Stimulated activated CD8-positive, alpha-beta memory T cell treated with anti-CD3 and anti-CD28 coated beads, Interleukin-7, amount 100 ng/mL, for 4 hours (primary cell): ENCODE results near the gene CCDC142.
"Not testable (repeated sequence)": the region's sequence is repeated elsewhere in the genome, so short reads cannot be mapped to it uniquely, and the experiment has no call there.

Source experiments
- DNase-seq, 2 donors: peaks; one replicate each; pipeline ENCODE4 v3.0.0-alpha.2; 2020; ENCODE audit warnings: low read depth in 2 of 2

Gene CCDC142

DNA sequence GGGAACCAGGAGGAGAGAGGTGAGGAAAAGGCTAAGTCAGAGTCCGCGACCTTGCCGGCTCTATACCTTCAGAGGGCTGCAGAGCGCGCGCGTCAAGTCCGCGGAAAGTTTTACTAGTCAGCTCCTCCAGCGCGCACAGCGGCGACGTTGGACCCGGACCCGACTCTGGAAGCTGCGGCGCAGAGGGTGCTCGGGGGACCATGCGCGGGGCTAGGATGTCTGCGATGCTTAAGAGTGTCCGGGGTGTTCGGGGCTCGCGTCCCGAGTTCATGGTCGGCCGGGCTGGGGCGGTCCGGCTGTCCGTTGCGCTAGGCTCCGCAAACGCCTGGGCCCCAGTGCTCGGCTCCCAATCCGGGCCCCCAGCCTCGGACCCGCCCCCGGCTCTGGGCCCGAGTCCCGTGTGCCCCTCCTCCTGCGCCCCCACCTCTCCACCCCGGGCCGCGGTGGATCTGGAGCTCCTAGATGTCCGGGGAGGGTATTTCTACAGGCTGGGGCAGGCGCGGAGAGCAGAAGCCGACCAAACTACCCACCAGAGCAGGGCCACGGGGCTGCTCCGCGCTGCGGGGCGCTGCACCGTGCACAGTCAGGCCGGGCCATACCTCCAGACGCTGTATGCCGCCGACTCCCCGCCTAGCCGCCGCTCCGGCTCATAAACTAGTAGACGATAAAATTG is 16.6 kb upstream of the CCDC142 start, which contains the start of gene LBX2:
TSS of gene LBX2 (minus strand) at position 337 of the 673 bp plus-strand sequence. CDS start at position 271, 66 bp downstream.
- no peak for DNase-seq

- no peak for DNase-seq
Observed at GRCh38 chr2:74498500-74499266, 15.9 kb upstream of the CCDC142 start.

- no peak for DNase-seq
Observed at GRCh38 chr2:74497777-74498499, 15.1 kb upstream of the CCDC142 start.

DNA sequence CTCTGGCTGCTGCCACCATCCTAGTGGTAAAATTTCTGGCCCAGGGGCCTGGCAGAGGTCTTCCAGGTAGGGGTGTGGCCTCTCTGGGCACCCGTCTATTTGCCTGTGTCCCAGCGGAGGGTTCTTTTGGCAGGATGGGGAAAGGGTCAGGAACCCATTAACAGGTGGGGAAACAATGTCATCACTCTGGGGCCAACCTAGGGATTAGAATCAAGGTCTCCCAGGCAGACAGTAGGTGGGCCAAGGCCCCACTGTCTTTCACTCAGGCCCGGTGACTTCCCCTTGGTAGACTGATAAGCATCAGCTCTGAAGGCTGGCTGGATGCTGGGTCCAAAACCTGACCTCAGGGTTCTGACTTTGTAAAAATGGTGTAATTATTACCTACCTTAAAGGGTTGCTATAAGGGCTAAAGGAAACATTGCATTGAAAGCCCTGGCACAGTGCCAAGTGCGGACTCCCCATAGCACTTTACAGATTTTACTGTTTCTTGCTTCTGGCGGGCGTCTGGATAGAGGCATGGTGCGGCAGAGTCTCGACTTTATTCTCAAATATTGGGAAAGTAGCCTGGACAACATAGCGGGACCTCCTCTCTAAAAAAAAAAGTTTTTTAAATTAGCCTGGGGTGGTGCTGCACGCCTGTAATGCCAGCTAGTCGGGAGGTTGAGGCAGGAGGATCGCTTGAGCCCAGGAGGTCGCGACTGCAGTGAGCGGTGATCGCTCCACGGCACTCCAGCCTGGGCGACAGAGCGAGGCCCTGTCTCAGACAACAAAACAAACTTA is 14.4 kb upstream of the CCDC142 start:
- no peak for DNase-seq

- DNase-seq, result no peak
Observed at GRCh38 chr2:74495440-74495839, 12.6 kb upstream of the CCDC142 start.

- no peak for DNase-seq
Observed at GRCh38 chr2:74493546-74493945, 10.7 kb upstream of the CCDC142 start.

GRCh38 chr2:74491648-74492544 is 9.1 kb upstream of the CCDC142 start:
- no peak for DNase-seq

GRCh38 chr2:74489906-74490305 is 7.1 kb upstream of the CCDC142 start:
- no peak for DNase-seq

GRCh38 chr2:74488643-74489481 is 6.1 kb upstream of the CCDC142 start:
- no peak for DNase-seq

- no peak for DNase-seq
Observed at GRCh38 chr2:74486141-74486540, 3.3 kb upstream of the CCDC142 start.

GRCh38 chr2:74483675-74484164 is 922 bp upstream of the CCDC142 start:
- not testable (repeated sequence) for DNase-seq

GRCh38 chr2:74481961-74482800 is 617 bp downstream of the CCDC142 start:
- DNase-seq, result peak in 1 of 2 donors; percentile 39

DNA sequence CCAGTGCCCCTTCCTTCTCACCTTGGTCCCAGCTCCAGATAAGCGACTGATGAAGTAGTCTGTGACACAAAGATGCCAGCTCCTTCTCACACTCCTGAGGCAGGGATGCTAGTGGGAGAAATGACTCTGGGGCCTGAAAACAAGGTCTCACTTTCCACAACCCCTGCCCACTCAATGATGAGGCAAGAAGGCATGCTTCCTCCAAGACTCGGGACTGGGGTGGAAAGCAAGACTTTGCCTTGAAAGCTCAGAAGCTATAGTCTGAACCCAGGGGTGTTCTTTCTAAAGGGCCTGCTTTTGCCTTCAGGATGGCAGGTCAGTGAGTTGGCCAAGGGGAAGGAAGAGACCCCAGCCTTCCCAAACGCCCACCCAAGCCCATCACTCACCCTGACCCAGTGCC is 1.4 kb downstream of the CCDC142 start:
- DNase-seq, result no peak

- DNase-seq, result no peak
Observed at GRCh38 chr2:74474899-74475298, 7.9 kb downstream of the CCDC142 start.

DNA sequence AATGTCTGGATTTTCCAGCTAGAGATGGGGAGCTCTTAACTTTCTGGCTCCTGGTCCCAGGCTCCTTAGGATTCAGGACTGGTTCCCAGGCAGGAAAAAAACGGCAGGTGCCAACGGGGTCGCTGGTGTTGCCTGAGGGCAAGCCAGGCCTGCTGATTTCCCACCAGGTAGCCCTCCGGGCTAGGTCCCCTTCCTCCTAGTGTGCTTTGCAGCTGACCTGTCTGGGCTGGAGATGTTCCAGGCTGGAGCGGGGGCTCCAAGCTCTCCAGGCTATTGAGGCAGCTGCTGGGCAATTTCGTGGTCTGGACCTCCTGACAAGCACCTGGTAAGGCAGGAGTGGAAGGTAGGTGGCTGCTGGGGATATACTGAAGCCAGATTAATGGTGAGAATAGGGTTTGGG is 8.3 kb downstream of the CCDC142 start:
- DNase-seq, result no peak

DNA sequence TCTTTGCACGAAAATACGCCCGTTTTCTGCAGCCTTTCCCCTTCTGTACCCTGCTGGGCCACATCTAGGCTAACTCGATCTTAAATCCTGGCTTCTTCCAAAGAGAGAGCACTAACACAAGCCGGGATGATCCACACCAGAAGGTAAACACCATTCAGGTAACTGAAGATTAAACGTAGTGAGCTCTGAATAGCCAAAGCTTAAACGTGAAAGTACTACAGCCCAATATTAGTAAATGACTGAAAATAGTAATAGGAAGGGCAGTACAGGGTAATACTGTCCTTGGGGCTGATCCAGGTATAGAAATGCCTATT is 9.9 kb downstream of the CCDC142 start:
- no peak for DNase-seq

GRCh38 chr2:74472086-74472944 is 10.5 kb downstream of the CCDC142 start, which contains the start of gene MRPL53:
MRPL53 (minus strand) TSS chr2:74472680; CDS start chr2:74472660, 20 bp downstream.
- DNase-seq, result peak; percentile 90 to 91
